Lower lobe of right lung (tissue), 2 donors: ENCODE data around the gene HK1. TPM values are rescaled to one million over a fixed set of nuclear protein-coding genes. Genes with fewer than 3 reads are reported as not detected.

Experiments used
- ATAC-seq, 2 donors: fragments of 200-7000 bp; cut with Tn5 transposase; one replicate each; pipeline ENCODE4 v1.9.1; 2020 to 2022; ENCODE audit warnings: mild to moderate bottlenecking in 2 of 2, moderate library complexity in 2 of 2
- DNase-seq: peaks from one replicate; pipeline ENCODE4 v3.0.0-alpha.2; 2020
- H3K27ac ChIP-seq: fragments of 200-600 bp; one replicate; pipeline ENCODE4 v1.8.0; 2022
- H3K27me3 ChIP-seq: fragments of 200-600 bp; one replicate; pipeline ENCODE4 v1.8.0; 2022; ENCODE audit warnings: low read depth
- H3K36me3 ChIP-seq: fragments of 200-600 bp; one replicate; pipeline ENCODE4 v1.8.0; 2022; ENCODE audit warnings: mild to moderate bottlenecking
- H3K4me1 ChIP-seq: fragments of 200-600 bp; one replicate; pipeline ENCODE4 v1.8.0; 2022
- H3K4me3 ChIP-seq: fragments of 200-600 bp; one replicate; pipeline ENCODE4 v1.8.0; 2022; ENCODE audit warnings: mild to moderate bottlenecking
- H3K9me3 ChIP-seq: fragments of 200-600 bp; one replicate; pipeline ENCODE4 v1.8.0; 2022
- CTCF ChIP-seq: fragments of 200-600 bp; IDR thresholded peaks from one replicate; pipeline ENCODE4 v1.8.0; 2022; ENCODE audit warnings: antibody characterized with exemption, mild to moderate bottlenecking
- intact Hi-C: fragments of 100-400 bp; cut with DNase I; formaldehyde crosslinking; loops from one replicate; pipeline ENCODE4 v1.11.0; 2022
- total RNA-seq: library from RNA; stranded (reverse); fragmentation: NEBNext Ultra II Directional; extraction: Animal tissue kit (Norgen Biotek cat#: 25700); gene quantifications from one replicate; pipeline ENCODE4 v1.2.1, GENCODE V29; 2021
- donor health status: DM: no; HTN: yes; CAD: no; lungs with severe emphysema.

The HK1 gene
- total RNA-seq, 1 donor from 2014 or later: 85.1 TPM

GRCh38 chr10:69335063-69335587, 56.8 kb downstream of the HK1 start:
- intact Hi-C loops: no loop called here
- no peak overlapping the region for H3K4me3 ChIP-seq
- no peaks in the 10 kb centered on the region for H3K27me3 ChIP-seq
- DNase-seq (peak; percentile 84), ATAC-seq (peak; percentile 54 to 79)
- no peaks in the 10 kb centered on the region for H3K9me3 ChIP-seq
- peaks cover 83% of the 10 kb centered on the region for H3K4me1 ChIP-seq
- peaks cover 5% of the 10 kb centered on the region for H3K36me3 ChIP-seq
- no peak for TF ChIP-seq CTCF
- H3K27ac ChIP-seq: peak overlapping the region; percentile 69

DNA sequence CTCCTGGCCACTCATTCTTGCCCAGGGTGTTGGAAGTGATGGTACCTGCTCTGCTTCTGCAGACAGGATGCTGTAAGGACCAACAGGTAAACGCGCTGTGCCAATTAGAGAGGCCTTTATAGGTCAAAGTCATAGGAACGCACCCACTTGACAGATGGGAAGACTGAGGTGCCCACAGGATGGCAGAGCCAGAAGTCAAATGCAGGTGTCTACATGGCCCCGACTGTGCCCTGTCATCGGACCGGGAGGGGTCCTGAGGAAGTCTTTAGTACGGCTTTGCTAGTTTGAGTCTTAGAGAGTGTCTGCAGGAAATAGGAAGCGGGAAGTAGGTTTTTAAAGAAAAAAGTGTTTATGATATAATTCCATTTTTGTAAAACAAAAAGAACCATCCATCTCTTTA, 57.3 kb downstream of the HK1 start:
- Histone ChIP-seq H3K9me3 (no peaks in the 10 kb centered on the region), H3K27ac (peak overlapping the region; percentile 69), H3K27me3 (no peaks in the 10 kb centered on the region), H3K36me3 (peaks cover 2% of the 10 kb centered on the region), H3K4me3 (no peak overlapping the region), H3K4me1 (peaks cover 83% of the 10 kb centered on the region)
- no peak for ATAC-seq
- intact Hi-C loops: no loop called here
- no peak for DNase-seq
- no peak for TF ChIP-seq CTCF

DNA sequence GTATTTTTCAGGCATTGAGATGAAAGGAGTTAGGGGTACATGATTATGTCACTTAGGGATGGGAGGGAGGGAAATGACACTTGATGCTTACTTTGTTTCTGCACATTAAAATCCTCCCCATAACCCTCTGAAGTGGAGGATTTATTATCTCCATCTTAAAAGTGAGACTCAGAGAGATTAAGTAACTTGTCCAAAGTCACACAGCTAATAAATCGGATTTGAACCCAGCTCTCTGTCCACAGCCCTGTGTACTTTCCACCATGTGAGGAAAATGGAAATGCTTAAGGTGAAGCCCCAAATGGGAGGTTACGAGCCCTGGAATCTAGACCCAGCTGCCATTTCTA, 58.6 kb downstream of the HK1 start:
- Histone ChIP-seq H3K4me3 (no peak overlapping the region), H3K27ac (peak overlapping the region; percentile 63), H3K4me1 (peaks cover 82% of the 10 kb centered on the region), H3K27me3 (no peaks in the 10 kb centered on the region), H3K9me3 (no peaks in the 10 kb centered on the region), H3K36me3 (no peaks in the 10 kb centered on the region)
- TF ChIP-seq CTCF: no peak
- intact Hi-C loops: no loop called here
- DNase-seq (no peak), ATAC-seq (no peak)

DNA sequence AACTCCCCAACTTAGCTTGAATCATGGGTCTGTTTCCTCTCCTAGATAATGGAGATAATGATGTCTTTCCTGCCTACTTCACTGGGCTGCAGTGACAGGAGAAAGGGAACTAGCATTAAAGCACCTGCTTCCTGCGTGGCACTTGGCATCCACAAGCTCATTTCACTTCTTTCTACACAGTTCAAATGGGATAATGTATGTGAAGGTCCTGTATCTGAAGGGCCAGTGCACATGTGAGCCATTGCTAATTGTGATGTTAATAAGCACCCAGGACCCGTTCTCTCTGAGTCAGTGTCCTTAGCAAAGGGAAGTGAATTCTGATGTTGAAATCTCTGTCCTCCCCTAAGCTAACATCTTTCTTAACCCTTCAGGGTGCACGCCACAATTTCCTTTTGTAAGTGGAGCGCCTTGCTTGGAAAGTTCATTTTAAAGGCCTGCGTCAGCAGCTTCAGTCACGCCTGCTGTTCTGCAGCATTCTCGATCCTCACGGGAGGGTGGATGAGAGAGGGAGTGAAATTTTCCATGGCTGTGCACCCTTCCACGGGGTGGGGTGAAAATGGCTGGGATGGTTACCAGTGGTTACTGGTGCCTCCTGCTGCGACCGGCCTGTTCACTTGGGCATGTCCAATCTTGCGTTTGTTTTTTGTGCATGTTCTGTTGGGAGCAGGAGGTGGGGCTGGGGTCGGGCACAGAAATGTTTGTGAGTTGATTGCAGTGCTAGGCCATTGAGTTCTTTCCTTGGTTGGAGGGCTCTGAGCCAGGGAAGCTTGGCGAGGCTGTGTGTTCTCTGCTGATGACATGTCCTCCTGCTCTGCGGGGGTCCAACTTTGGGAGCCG, 59.2 kb downstream of the HK1 start:
- H3K4me3 ChIP-seq: peak overlapping the region; percentile 9
- H3K36me3 ChIP-seq: no peaks in the 10 kb centered on the region
- intact Hi-C loops: no loop called here
- ATAC-seq (peak; percentile 42 to 69), DNase-seq (peak; percentile 59)
- H3K27me3 ChIP-seq: no peaks in the 10 kb centered on the region
- H3K27ac ChIP-seq: peak overlapping the region; percentile 63
- TF ChIP-seq CTCF: no peak
- peaks cover 76% of the 10 kb centered on the region for H3K4me1 ChIP-seq
- H3K9me3 ChIP-seq: no peaks in the 10 kb centered on the region

GRCh38 chr10:69338133-69338456, 59.8 kb downstream of the HK1 start:
- DNase-seq (peak; percentile 63), ATAC-seq (peak; percentile 25 to 37)
- Histone ChIP-seq H3K27me3 (no peaks in the 10 kb centered on the region), H3K4me3 (peak overlapping the region; percentile 9), H3K36me3 (no peaks in the 10 kb centered on the region), H3K4me1 (peaks cover 70% of the 10 kb centered on the region), H3K27ac (peak overlapping the region; percentile 63), H3K9me3 (no peaks in the 10 kb centered on the region)
- TF ChIP-seq CTCF: no peak
- intact Hi-C loops: no loop called here
